GM19239 (cell line): ENCODE measurements around the gene TP53AIP1.

Experiments used
- DNase-seq: peaks from one replicate; pipeline ENCODE4 v3.0.0; 2011; ENCODE audit warnings: low spot score; ENCODE audit not compliant: insufficient read length
- FAIRE-seq: peaks from 2 replicates; lab custom pipeline; 2011; peaks lifted over from hg19 to GRCh38; lab: Jason Lieb, UNC

Gene TP53AIP1

GRCh38 chr11:128892866-128893565 is 49.7 kb downstream of the TP53AIP1 start:
- no peak for FAIRE-seq
- DNase-seq, result no peak

- DNase-seq (no peak), FAIRE-seq (no peak)
Measured at GRCh38 chr11:128891913-128892398, 50.7 kb downstream of the TP53AIP1 start.

- DNase-seq (no peak), FAIRE-seq (no peak)
Measured at GRCh38 chr11:128890543-128891368, 51.9 kb downstream of the TP53AIP1 start, which contains the start of gene KCNJ5. KCNJ5 (plus strand) TSS chr11:128891356; CDS start chr11:128911274, 19,918 bp downstream.

GRCh38 chr11:128890216-128890542 is 52.5 kb downstream of the TP53AIP1 start:
- FAIRE-seq (no peak), DNase-seq (no peak)

- FAIRE-seq (no peak), DNase-seq (no peak)
Measured at GRCh38 chr11:128889657-128890213, 52.9 kb downstream of the TP53AIP1 start.

GRCh38 chr11:128888034-128888985 is 54.4 kb downstream of the TP53AIP1 start:
- DNase-seq (no peak), FAIRE-seq (no peak)

- FAIRE-seq (no peak), DNase-seq (no peak)
Measured at GRCh38 chr11:128886406-128887124, 56.1 kb downstream of the TP53AIP1 start.
